Fibroblast of villous mesenchyme (primary cell): ENCODE results near the gene ADPRM. TPM values are rescaled to one million over a fixed set of nuclear protein-coding genes. Genes with fewer than 3 reads are reported as not detected.
A peak's percentile ranks its signal among the peaks of the same experiment; 100 is the strongest.
"Not testable (repeated sequence)": the region's sequence is repeated elsewhere in the genome, so short reads cannot be mapped to it uniquely, and the experiment has no call there.

ENCODE experiments used
- DNase-seq: peaks from one replicate; pipeline ENCODE4 v3.0.0-alpha.2; 2010; ENCODE audit warnings: low read depth
- H3K4me3 ChIP-seq: 2 replicates; pipeline ENCODE4 v1.5.1; 2011; ENCODE audit warnings: low read depth, mild to moderate bottlenecking, low read length
- total RNA-seq: library from RNA; depleted of rRNA; stranded (reverse); fragments of >200 nt; gene quantifications from 2 replicates; pipeline ENCODE4 v1.2.3, GENCODE V29; 2012
- TF ChIP-seq, protein P1 (sequence below): IDR thresholded peaks from 2 replicates; pipeline ENCODE4 v1.5.1; 2012; ENCODE audit warnings: low read depth, mild to moderate bottlenecking, low read length; ENCODE audit not compliant: insufficient read depth

Gene ADPRM
- total RNA-seq, 1 donor = 10.8 TPM

DNA sequence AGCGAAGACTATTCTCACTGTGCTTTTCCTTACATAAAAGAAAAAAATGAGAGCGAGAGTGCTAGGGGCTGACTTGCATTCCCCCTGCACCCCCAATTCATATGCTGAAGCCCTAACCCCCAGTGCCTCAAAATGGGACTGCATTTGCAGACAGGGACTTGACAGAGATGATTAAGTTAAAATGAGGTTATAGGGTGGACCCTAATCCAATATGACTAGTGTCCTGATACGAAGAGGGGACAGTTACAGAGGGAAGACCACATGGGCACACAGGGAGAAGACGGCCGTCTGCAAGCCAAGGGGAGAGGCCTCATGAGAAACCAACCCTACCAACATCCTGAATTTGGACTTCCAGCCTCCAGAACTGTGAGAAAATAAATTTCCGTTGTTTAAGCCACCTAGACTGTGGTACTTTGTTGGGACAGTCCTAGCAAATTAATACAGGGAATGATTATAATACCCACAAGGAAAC, 34.0 kb downstream of the ADPRM start:
- TF ChIP-seq, protein P1, sequence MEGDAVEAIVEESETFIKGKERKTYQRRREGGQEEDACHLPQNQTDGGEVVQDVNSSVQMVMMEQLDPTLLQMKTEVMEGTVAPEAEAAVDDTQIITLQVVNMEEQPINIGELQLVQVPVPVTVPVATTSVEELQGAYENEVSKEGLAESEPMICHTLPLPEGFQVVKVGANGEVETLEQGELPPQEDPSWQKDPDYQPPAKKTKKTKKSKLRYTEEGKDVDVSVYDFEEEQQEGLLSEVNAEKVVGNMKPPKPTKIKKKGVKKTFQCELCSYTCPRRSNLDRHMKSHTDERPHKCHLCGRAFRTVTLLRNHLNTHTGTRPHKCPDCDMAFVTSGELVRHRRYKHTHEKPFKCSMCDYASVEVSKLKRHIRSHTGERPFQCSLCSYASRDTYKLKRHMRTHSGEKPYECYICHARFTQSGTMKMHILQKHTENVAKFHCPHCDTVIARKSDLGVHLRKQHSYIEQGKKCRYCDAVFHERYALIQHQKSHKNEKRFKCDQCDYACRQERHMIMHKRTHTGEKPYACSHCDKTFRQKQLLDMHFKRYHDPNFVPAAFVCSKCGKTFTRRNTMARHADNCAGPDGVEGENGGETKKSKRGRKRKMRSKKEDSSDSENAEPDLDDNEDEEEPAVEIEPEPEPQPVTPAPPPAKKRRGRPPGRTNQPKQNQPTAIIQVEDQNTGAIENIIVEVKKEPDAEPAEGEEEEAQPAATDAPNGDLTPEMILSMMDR = no peak
- no peak for DNase-seq
- H3K4me3 ChIP-seq = no peak overlapping the region

DNA sequence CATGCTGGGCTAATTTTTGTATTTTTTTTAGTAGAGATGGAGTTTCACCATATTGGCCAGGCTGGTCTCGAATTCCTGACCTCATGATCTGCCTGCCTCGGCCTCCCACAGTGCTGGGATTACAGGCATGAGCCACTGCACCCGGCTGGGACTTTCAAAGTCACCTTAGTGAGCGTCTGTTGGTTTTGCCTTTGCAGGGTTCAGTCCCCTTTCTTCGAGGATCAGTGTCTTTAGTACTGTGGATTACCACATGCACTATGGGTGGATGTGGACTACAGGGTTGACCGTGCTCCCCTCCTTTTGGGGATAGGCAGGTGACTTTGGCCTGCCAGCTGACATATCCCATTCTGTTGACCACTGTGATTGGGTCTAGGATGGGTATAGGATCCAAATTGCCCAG, 34.7 kb downstream of the ADPRM start:
- H3K4me3 ChIP-seq, DNase-seq: not testable (repeated sequence)

DNA sequence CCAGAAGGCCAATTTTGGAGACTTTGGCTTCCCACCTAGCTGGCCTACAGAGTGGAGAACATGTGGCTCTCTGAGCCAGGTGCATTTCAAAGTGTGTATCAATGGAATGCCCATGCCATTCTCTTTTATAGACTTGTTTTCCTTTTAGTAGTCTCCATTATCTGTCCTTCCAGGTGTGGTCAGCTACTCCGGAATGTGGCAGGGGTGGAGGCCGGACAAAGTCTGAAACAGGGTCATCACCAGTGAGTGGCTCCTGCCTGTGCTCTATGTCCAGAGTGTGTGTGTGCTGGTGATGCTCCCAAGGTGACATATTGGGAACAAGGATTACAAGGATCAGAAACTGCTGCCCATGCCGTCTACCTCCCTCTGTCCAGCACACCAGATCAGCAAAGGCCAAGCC, 36.3 kb downstream of the ADPRM start:
- no peak overlapping the region for H3K4me3 ChIP-seq
- TF ChIP-seq, protein P1 = no peak

DNA sequence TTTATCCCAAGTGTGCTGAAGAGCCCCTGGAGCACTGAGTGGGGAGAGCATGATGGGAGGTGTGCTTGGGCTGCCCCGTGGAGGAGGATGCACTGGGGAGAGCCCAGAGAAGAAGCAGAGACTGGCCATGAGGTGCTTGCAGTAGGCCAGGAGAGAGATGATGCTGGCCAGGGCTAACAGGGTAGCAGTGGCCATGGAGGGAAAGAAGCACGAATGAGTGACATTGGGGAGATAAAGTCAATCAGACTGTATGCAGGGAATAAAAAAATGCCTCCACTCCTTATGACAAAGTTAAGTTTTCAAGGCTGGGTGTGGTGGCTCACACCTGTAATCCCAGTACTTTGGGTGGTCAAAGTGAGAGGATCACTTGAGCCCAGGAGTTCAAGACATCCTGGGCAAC, 37.9 kb downstream of the ADPRM start:
- no peak for DNase-seq
- TF ChIP-seq, protein P1 = no peak
- no peak overlapping the region for H3K4me3 ChIP-seq

More for the DNA sequence above, 36.3 kb downstream of the ADPRM start:
- no peak for DNase-seq

DNA sequence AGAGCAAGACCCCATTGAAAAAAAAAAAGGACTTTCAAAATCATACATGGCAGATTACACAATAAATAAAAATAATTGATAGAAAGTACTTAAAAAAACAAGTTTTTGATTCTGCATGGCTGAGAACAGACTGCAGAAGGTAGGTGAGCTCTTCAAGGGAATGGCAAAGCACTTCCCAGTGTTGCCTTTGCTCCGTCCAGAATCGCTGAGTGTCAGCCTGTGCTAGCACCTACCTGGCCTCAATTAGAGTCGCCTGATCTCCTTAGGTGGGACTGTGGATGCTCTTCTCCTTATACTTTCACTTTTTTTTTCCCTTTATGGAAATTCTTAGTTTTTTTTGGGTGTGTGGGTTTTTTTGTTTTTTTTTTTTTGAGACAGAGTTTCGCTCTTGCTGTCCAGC, 38.4 kb downstream of the ADPRM start:
- DNase-seq = no peak
- TF ChIP-seq, protein P1 = no peak
- H3K4me3 ChIP-seq = no peak overlapping the region

DNA sequence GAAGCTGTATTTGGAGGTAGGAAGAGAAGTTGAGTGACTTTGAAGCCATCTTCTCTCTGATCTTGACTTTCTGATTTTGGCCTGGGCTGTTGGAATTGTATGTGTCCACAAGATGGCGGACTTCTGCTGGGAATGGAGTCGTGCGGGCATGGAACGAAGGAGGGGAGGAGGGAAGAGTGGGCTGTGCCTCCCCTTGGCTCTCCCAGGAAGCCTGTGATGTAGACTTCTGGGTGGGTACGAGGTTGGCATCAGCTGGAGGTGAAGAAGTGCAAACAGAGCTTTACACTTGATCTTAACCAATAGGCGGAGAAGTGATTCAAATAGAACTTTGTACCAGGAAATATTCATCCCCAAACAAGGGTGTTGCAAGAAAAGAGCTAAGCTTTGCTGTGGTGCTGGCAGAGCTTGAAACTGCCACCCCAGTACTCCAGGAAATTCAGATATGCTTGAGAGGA, 39.8 kb downstream of the ADPRM start:
- H3K4me3 ChIP-seq = no peak overlapping the region
- DNase-seq = peak; percentile 61

DNA sequence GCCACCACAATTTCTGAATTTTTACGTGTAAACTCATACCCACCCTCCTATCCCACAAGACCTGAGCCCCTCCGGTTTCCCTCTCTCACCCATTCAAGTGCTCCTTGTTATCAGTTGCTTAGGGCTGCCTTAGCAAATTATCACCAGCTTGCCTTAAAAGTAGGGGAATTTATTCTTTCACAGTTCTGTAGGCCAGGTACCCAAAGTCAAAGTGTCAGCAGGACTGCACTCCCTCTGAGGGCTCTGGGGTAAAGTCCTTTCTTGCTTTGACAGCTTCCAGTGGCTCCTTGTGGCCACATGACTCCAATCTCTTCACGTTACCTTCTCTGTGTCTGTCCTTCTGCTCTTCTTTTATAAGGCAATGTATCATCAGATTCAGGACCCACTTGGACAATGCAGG, 40.3 kb downstream of the ADPRM start:
- TF ChIP-seq, protein P1 = no peak
- DNase-seq = no peak
- no peak overlapping the region for H3K4me3 ChIP-seq

More for the DNA sequence above, 39.8 kb downstream of the ADPRM start:
- TF ChIP-seq, protein P1 = peak; percentile 83
